ENCODE measurements around the gene SPATA2L.
A peak's percentile ranks its signal among the peaks of the same experiment; 100 is the strongest.

SPATA2L gene

GRCh38 chr16:89720551-89720812, 19.0 kb upstream of the SPATA2L start:
- peaks cover 33% of the 10 kb centered on the region for H3K36me3 ChIP-seq (ENCODE audit: insufficient read depth, low read length)

GRCh38 chr16:89717688-89718505, 16.4 kb upstream of the SPATA2L start:
- Histone ChIP-seq H3K9me3 (ENCODE audit: insufficient read depth, low read length, severe bottlenecking) (no peaks in the 10 kb centered on the region), H3K9ac (ENCODE audit: low read depth, low read length) (no peak overlapping the region), H2AFZ (ENCODE audit: low read depth, low read length) (no peak overlapping the region), H3K79me2 (ENCODE audit: insufficient read depth, low read length) (peaks cover 13% of the 10 kb centered on the region), H3K4me2 (ENCODE audit: insufficient read depth, low read length) (no peak overlapping the region), H3K4me1 (ENCODE audit: insufficient read depth, low read length) (peaks cover 18% of the 10 kb centered on the region), H4K20me1 (ENCODE audit: insufficient read depth, low read length) (peaks cover 8% of the 10 kb centered on the region), H3K27ac (ENCODE audit: low read length) (no peak overlapping the region), H3K4me3 (ENCODE audit: low read depth in 1 of 2, low read length in 2 of 2) (no peak overlapping the region), H3K36me3 (ENCODE audit: insufficient read depth, low read length) (peaks cover 7% of the 10 kb centered on the region), H3K27me3 (ENCODE audit: insufficient read depth, low read length, poor library complexity) (no peaks in the 10 kb centered on the region)
- ATAC-seq (ENCODE audit: insufficient read depth, low read depth) (no peak), DNase-seq (no peak)
- TF ChIP-seq, protein P1, sequence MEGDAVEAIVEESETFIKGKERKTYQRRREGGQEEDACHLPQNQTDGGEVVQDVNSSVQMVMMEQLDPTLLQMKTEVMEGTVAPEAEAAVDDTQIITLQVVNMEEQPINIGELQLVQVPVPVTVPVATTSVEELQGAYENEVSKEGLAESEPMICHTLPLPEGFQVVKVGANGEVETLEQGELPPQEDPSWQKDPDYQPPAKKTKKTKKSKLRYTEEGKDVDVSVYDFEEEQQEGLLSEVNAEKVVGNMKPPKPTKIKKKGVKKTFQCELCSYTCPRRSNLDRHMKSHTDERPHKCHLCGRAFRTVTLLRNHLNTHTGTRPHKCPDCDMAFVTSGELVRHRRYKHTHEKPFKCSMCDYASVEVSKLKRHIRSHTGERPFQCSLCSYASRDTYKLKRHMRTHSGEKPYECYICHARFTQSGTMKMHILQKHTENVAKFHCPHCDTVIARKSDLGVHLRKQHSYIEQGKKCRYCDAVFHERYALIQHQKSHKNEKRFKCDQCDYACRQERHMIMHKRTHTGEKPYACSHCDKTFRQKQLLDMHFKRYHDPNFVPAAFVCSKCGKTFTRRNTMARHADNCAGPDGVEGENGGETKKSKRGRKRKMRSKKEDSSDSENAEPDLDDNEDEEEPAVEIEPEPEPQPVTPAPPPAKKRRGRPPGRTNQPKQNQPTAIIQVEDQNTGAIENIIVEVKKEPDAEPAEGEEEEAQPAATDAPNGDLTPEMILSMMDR (IDR thresholded peaks at IDR 0.05; ENCODE audit: borderline replicate concordance, extremely low read depth, low read length, poor library complexity, severe bottlenecking), result no peak
- TF ChIP-seq EZH2 (IDR thresholded peaks at IDR 0.05; ENCODE audit: borderline replicate concordance, low read depth, low read length, severe bottlenecking), result no peak

More at GRCh38 chr16:89720551-89720812, 19.0 kb upstream of the SPATA2L start:
- peak overlapping the region; percentile 87 for H3K27ac ChIP-seq (ENCODE audit: low read length)
- H3K9me3 ChIP-seq (ENCODE audit: insufficient read depth, low read length, severe bottlenecking), result no peaks in the 10 kb centered on the region
- H3K4me3 ChIP-seq (ENCODE audit: low read depth in 1 of 2, low read length in 2 of 2), result peak overlapping the region; percentile 60 to 70
- H4K20me1 ChIP-seq (ENCODE audit: insufficient read depth, low read length), result peaks cover 29% of the 10 kb centered on the region
- H3K4me2 ChIP-seq (ENCODE audit: insufficient read depth, low read length), result peak overlapping the region; percentile 97
- TF ChIP-seq, protein P1 (IDR thresholded peaks at IDR 0.05; ENCODE audit: borderline replicate concordance, extremely low read depth, low read length, poor library complexity, severe bottlenecking), result no peak
- no peak for TF ChIP-seq EZH2 (IDR thresholded peaks at IDR 0.05; ENCODE audit: borderline replicate concordance, low read depth, low read length, severe bottlenecking)
- peak; percentile 6 for ATAC-seq (ENCODE audit: insufficient read depth, low read depth)
- H3K4me1 ChIP-seq (ENCODE audit: insufficient read depth, low read length), result peaks cover 35% of the 10 kb centered on the region
- no peaks in the 10 kb centered on the region for H3K27me3 ChIP-seq (ENCODE audit: insufficient read depth, low read length, poor library complexity)
- H3K79me2 ChIP-seq (ENCODE audit: insufficient read depth, low read length), result peaks cover 36% of the 10 kb centered on the region
- no peak for DNase-seq
- peak overlapping the region; percentile 96 for H3K9ac ChIP-seq (ENCODE audit: low read depth, low read length)
- H2AFZ ChIP-seq (ENCODE audit: low read depth, low read length), result peak overlapping the region; percentile 80

GRCh38 chr16:89716916-89717687, 15.6 kb upstream of the SPATA2L start:
- no peak for TF ChIP-seq EZH2 (IDR thresholded peaks at IDR 0.05; ENCODE audit: borderline replicate concordance, low read depth, low read length, severe bottlenecking)
- TF ChIP-seq, protein P1 (IDR thresholded peaks at IDR 0.05; ENCODE audit: borderline replicate concordance, extremely low read depth, low read length, poor library complexity, severe bottlenecking), result no peak
- Histone ChIP-seq H3K27me3 (ENCODE audit: insufficient read depth, low read length, poor library complexity) (no peaks in the 10 kb centered on the region), H3K27ac (ENCODE audit: low read length) (no peak overlapping the region; the same call in 1 of the 2 replicates), H3K9me3 (ENCODE audit: insufficient read depth, low read length, severe bottlenecking) (no peaks in the 10 kb centered on the region), H3K4me2 (ENCODE audit: insufficient read depth, low read length) (no peak overlapping the region), H3K4me3 (ENCODE audit: low read depth in 1 of 2, low read length in 2 of 2) (no peak overlapping the region), H3K4me1 (ENCODE audit: insufficient read depth, low read length) (peaks cover 18% of the 10 kb centered on the region), H4K20me1 (ENCODE audit: insufficient read depth, low read length) (peaks cover under 1% of the 10 kb centered on the region), H3K36me3 (ENCODE audit: insufficient read depth, low read length) (no peaks in the 10 kb centered on the region; the same call in 1 of the 2 replicates), H3K79me2 (ENCODE audit: insufficient read depth, low read length) (peaks cover 5% of the 10 kb centered on the region), H2AFZ (ENCODE audit: low read depth, low read length) (no peak overlapping the region), H3K9ac (ENCODE audit: low read depth, low read length) (no peak overlapping the region)
- ATAC-seq (ENCODE audit: insufficient read depth, low read depth) (no peak), DNase-seq (no peak)

Data from DND-41 (cell line).